ENCODE data around the gene FBRSL1. TPM values are rescaled to one million over a fixed set of nuclear protein-coding genes. Genes with fewer than 3 reads are reported as not detected.
A peak's percentile ranks its signal among the peaks of the same experiment; 100 is the strongest.

The FBRSL1 gene
- total and polyA plus RNA-seq, 9 donors, result 3.2 to 69.5 (median 32.2) TPM

- Histone ChIP-seq H3K4me3 (no peak overlapping the region), H3K27ac (no peak overlapping the region), H3K27me3 (no peaks in the 10 kb centered on the region), H3K9me3 (no peaks in the 10 kb centered on the region), H3K36me3 (no peaks in the 10 kb centered on the region), H3K4me1 (ENCODE audit: insufficient read depth) (no peaks in the 10 kb centered on the region)
- intact Hi-C loops (cut with DNase I), result no loop called here
- 71 to 75% (median 71%) methylated on average over 21 of the region's 21 CpGs for WGBS, 3 donors
- TF ChIP-seq CTCF (IDR thresholded peaks at IDR 0.05) (no peak), EP300 (IDR thresholded peaks at IDR 0.05) (no peak), POLR2A (IDR thresholded peaks at IDR 0.05) (no peak)
- peak in 1 of 5 donors; percentile 3 for DNase-seq
These were observed 37.2 kb upstream of the FBRSL1 start for GRCh38 chr12:132452596-132453350.

- H3K4me3 ChIP-seq, result no peak overlapping the region
- no peak for TF ChIP-seq POLR2A (IDR thresholded peaks at IDR 0.05)
- no peak for TF ChIP-seq CTCF (IDR thresholded peaks at IDR 0.05)
- no peak for TF ChIP-seq EP300 (IDR thresholded peaks at IDR 0.05)
- H3K27me3 ChIP-seq, result no peaks in the 10 kb centered on the region
- DNase-seq, result peak in 1 of 5 donors; percentile 6
- intact Hi-C loops (cut with DNase I), result no loop called here
- H3K36me3 ChIP-seq, result no peaks in the 10 kb centered on the region
- 65 to 68% (median 66%) methylated on average over 28 of the region's 28 CpGs for WGBS, 3 donors
- H3K4me1 ChIP-seq (ENCODE audit: insufficient read depth), result no peaks in the 10 kb centered on the region
- no peak overlapping the region for H3K27ac ChIP-seq
- no peaks in the 10 kb centered on the region for H3K9me3 ChIP-seq
These were observed 36.4 kb upstream of the FBRSL1 start for GRCh38 chr12:132453361-132454192.

- H3K9me3 ChIP-seq, result no peaks in the 10 kb centered on the region
- H3K4me3 ChIP-seq, result no peak overlapping the region
- peak in 1 of 5 donors; percentile 7 for DNase-seq
- no peaks in the 10 kb centered on the region for H3K27me3 ChIP-seq
- intact Hi-C loops (cut with DNase I), result no loop called here
- WGBS, 3 donors, result 62 to 65% (median 62%) methylated on average over 13 of the region's 13 CpGs
- H3K27ac ChIP-seq, result no peak overlapping the region
- no peaks in the 10 kb centered on the region for H3K36me3 ChIP-seq
- TF ChIP-seq EP300 (IDR thresholded peaks at IDR 0.05) (no peak), CTCF (IDR thresholded peaks at IDR 0.05) (no peak), POLR2A (IDR thresholded peaks at IDR 0.05) (no peak)
- H3K4me1 ChIP-seq (ENCODE audit: insufficient read depth), result no peaks in the 10 kb centered on the region
These were observed 35.6 kb upstream of the FBRSL1 start for GRCh38 chr12:132454193-132454932.

- H3K4me1 ChIP-seq (ENCODE audit: insufficient read depth), result no peaks in the 10 kb centered on the region
- 44 to 49% (median 45%) methylated on average over 10 of the region's 10 CpGs for whole genome bisulfite sequencing, 3 donors
- no peaks in the 10 kb centered on the region for H3K9me3 ChIP-seq
- DNase-seq, result peak in 1 of 5 donors; percentile 4
- no peak overlapping the region for H3K27ac ChIP-seq
- no peak overlapping the region for H3K4me3 ChIP-seq
- intact Hi-C loops (cut with DNase I), result no loop called here
- no peaks in the 10 kb centered on the region for H3K36me3 ChIP-seq
- no peak for TF ChIP-seq EP300 (IDR thresholded peaks at IDR 0.05)
- no peak for TF ChIP-seq CTCF (IDR thresholded peaks at IDR 0.05)
- no peak for TF ChIP-seq POLR2A (IDR thresholded peaks at IDR 0.05)
- H3K27me3 ChIP-seq, result no peaks in the 10 kb centered on the region
These were observed 35.0 kb upstream of the FBRSL1 start for GRCh38 chr12:132454933-132455418.

All from ovary (tissue), 9 donors.